GM18907 (cell line): ENCODE measurements around the gene MIOX.

Experiments used
- ATAC-seq: cut with Tn5 transposase; IDR thresholded peaks from one replicate; pipeline ENCODE4 v1.9.1; 2021; ENCODE audit warnings: mild to moderate bottlenecking, moderate library complexity; ENCODE audit not compliant: unreplicated experiment

Gene MIOX

DNA sequence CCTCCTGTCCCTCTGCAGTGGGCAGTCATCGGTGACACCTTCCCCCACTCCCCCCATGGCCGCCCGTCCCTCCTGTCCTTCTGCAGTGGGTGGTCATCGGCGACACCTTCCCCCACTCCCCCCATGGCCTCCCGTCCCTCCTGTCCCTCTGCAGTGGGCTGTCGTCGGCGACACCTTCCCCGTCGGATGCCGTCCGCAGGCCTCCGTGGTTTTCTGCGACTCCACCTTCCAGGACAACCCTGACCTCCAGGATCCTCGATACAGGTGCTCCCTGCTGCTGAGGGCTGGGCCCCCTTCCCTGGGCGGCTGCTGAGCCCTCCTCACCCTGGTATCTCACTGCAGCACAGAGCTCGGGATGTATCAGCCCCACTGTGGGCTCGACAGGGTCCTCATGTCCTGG lies 2.2 kb downstream of the MIOX start:
- ATAC-seq, result no peak

DNA sequence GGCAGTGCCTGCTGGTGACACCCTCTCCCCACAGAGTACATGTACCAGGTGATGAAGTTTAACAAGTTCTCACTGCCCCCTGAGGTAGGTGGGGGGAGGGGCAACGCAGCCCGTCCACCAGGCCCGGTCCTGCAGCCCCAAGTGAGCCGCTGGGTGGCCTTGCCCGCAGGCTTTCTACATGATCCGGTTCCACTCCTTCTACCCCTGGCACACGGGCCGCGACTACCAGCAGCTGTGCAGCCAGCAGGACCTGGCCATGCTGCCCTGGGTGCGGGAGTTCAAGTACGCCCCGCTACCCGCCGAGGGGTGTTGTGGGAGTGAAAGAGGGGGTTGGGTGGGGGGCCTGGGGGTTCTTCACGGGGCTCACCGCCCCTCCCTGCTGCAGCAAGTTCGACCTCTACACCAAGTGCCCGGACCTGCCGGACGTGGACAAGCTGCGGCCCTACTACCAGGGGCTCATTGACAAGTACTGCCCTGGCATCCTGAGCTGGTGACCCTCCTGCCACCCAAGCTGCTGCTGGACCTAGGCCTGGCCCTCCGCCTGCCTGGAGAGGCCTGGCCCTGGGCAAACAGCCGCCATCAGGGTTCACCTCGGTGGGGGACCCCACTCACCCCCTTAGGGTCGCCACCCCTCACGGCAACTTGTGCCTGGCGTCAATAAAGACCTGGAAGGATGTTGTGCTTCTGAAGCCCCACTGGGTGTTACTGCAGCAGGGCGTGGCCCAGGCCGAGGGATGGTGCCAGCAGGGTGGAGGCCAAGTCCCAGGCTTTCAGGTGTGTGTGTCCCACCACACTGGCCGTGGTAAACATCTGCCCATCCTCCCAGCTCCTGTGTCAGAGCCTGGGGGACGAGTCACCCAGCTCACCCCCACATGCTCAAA lies 2.9 kb downstream of the MIOX start:
- no peak for ATAC-seq

DNA sequence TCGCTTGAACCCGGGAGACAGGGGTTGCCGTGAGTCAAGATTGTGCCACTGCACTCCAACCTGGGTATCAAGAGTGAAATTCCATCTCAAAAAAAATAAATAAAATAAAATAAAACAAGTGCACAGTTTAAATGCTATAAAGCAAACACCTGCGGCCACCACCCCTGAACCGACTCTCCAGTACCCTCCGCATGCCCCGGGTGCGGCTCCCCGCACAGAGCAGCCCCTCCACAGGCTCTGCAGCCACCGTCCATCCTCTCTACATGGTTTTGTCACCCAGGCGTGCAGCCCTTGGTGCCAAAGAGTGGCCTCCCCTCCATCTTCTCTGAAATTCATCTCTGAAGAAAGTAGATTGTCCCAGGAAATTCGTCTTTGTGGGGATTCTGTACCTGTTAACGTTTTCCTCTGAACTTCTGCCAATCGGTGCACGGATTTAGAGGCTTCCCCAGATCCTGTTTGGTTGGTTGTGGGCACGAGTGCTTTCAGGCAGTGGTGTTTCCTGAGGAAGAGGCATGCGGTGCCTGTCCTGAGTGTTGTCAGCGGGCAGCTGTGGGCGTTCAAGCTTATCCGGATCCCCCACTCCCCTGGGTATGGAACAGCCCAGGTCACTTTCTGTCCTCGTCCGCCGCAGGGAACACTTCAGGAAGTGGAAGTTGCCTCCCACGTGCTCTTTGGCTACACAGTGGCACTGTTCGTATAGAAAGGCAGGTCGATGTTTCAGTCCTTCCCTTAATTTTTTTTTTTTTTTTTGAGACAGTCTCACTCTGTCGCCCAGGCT lies 4.1 kb downstream of the MIOX start:
- ATAC-seq, result no peak

GRCh38 chr22:50497093-50497492 lies 10.4 kb downstream of the MIOX start:
- ATAC-seq, result no peak

DNA sequence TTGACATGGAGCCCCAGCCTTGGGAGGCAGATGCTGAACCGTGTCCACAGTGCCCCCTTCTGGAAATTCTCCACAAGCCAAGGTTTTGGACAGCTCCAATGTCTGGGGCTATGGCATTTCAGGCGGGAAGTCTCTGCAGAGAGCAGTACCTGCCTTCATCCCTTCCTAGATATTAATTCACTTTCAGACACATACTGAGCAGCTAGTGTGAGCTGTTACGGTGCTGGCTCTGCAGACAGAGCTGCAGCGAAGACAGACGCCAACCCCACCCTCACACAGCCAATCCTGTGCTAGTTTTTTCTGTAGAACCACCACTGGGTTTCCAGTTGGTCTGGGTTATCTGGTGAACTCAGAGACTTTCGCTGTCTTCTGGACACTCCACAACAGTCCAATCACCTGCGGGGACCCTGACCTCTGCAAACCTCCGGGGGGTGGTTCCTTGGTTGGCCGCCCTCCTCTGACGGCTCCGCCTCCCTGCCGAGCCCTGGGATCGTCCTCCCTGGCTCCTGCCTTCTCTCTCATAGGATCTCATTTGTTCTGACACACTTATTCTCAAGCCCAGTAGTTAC lies 11.7 kb downstream of the MIOX start:
- ATAC-seq, result no peak

DNA sequence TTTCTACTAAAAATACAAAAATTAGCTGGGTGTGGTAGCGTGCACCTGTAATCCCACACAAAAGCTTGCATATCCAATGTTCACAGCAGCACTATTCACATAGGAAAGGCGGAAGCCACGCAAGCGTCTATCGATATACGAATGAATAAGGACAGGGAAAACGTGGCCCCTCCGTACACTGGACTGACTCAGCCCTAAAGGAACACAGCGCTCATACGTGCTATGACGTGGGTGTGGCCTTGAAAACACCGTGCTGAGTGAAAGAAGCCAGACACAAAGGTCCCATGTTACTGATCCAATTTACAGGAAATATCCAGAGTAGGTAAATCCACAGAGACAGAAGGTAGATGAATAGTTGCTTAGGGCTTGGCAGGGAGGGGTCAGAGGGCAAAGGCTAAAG lies 13.8 kb downstream of the MIOX start:
- no peak for ATAC-seq

DNA sequence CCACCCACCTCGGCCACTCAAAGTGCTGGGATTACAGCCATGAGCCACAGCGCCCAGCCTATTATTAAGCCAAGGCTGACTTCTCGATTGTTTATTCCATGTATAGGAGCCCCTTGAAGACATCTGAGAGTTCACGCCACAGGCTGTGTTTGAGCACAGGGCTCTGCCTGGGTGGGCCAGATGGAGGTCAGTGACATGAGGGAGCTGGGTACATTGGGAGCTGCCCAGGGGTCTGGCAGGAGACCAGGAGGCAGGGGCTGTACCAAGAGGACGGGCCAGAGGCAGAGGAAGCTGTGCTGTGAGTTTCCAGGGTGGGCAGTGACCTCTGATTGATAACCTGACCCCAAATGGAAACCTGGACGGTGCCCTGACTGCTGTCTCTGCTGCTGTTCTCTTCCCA lies 15.4 kb downstream of the MIOX start:
- ATAC-seq, result no peak

GRCh38 chr22:50502628-50503474 lies 16.2 kb downstream of the MIOX start:
- ATAC-seq, result no peak

- no peak for ATAC-seq
Measured at GRCh38 chr22:50503475-50504145, 17.0 kb downstream of the MIOX start.

DNA sequence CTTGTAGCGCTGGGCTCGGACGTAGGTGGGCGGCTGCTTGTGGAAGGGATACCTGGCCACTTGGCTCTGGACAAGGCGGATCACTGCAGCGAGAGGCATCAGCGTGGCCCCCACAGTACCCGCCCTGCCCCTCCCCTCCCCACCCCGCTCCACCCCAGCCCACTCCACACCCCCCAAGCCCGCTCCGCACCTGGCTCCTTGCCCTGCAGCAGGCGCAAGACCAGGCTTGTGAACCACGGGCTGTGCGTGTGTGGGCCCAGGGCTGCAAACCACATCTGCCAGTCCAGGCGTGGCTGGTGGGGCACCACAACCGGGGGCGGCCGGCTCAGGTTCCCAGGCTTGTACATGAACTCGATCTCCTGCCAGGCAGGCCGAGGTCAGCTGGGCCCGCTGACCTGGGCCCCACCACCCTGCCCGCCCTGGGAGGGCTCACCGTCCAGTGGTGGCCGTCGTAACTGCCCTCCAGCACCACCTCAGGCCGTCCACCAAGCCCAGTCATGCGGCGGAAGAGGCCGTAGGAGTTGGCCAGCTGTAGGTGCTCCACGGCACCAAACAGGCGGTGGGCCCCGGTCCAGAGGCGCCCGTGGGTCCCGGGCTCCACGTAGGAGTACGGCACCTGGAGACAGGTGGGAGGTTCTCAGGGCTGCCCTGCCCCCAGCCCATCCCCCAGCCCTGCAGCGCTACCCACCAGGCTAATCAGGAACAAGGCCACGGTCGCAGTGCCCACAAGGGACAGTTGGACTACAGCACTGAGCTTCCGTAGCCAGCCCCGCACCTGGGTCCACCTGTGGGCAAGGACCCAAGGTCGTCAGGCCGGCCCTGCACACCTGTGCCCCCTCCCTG lies 17.9 kb downstream of the MIOX start:
- no peak for ATAC-seq

GRCh38 chr22:50505276-50505775 lies 18.7 kb downstream of the MIOX start:
- no peak for ATAC-seq

- ATAC-seq, result no peak
Measured at GRCh38 chr22:50505776-50506610, 19.3 kb downstream of the MIOX start.

DNA sequence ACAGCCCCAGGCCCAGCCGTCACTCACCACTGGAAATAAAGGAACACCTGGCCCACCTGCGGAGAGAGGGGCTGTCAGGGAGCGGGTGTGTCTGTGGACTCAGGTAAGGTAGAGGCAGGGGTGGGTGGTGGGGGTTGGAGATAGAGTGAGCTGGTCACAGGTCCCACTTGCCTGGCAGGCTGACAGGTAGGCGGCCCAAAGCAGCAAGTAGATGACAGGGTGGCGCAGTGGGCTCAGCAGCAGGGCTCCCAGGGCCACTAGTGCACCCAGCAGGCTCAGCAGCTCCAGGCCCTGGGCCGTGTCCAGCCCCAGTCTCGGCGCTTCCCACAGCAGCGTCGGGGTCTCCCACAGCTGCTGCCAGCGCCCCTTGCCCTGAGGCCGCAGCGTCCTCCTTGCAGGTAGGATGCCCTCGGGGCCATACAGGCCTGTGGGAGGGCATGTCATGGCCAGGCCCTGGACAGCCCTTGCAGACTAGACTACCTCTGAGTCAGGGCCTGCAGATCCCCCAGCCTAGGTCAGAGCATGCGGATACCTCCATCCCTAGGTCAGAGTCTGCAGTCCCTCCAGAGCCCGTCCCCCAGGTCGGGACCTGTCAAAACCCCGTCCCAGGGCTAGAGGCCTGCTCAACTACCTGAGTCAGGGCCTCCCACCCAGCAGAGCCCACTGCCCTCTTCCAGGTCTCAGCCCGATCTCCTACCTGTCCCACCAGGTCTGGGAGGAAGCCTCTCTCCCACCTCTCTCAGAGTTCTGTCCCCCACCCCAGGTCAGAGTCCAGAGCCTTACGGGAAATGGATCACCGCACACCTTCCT lies 20.2 kb downstream of the MIOX start:
- peak; percentile 8 for ATAC-seq

DNA sequence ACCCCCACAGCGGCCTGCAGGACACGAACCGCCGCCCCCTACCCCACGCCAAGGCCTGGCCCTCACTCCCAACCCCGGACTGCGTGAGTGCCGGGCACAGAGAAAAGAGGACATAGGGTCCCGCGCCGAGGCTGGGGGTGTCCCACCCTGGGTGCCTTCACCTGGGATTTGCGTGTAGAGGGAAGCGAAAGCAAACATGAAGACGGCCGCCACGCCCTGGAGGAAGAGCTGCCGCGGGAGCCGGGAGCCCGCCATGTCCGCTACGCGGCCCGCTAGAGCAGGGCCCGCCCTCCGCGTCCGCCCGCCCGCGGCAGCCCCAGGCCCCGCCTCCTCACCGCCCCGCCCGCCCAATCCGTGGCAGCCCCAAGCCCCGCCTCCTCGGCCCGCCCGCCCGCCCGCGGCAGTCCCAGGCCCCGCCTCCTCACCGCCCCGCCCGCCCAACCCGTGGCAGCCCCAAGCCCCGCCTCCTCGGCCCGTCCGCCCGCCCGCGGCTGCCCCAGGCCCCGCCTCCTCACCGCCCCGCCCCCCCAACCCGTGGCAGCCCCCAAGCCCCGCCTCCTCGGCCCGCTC lies 20.8 kb downstream of the MIOX start, which contains the start of gene LMF2:
Gene LMF2 (minus strand): TSS at position 282 of the 570 bp plus-strand sequence. CDS start 27 bp downstream, at position 255.
- peak; percentile 50 for ATAC-seq

- ATAC-seq, result peak; percentile 76
Measured at GRCh38 chr22:50507991-50508884, 21.6 kb downstream of the MIOX start, which contains the start of gene NCAPH2. Gene NCAPH2, plus strand, starts transcription at chr22:50508224. Its CDS starts 114 bp downstream, at chr22:50508338.

GRCh38 chr22:50508897-50509296 lies 22.2 kb downstream of the MIOX start:
- no peak for ATAC-seq
